Loucy (cell line): Measurements from ENCODE around the gene NDRG3.

Source experiments
- CTCF ChIP-seq: fragments of 200-600 bp; sonication (generic); conservative IDR thresholded peaks from 2 replicates; pipeline ENCODE4 v1.5.1; 2014; ENCODE audit warnings: mild to moderate bottlenecking, antibody characterized with exemption, low read length
- EZH2phosphoT487 ChIP-seq: fragments of 200-600 bp; IDR thresholded peaks from 2 replicates; pipeline ENCODE4 v1.6.1; 2018; ENCODE audit warnings: antibody characterized with exemption, mild to moderate bottlenecking, moderate library complexity, borderline replicate concordance

DNA sequence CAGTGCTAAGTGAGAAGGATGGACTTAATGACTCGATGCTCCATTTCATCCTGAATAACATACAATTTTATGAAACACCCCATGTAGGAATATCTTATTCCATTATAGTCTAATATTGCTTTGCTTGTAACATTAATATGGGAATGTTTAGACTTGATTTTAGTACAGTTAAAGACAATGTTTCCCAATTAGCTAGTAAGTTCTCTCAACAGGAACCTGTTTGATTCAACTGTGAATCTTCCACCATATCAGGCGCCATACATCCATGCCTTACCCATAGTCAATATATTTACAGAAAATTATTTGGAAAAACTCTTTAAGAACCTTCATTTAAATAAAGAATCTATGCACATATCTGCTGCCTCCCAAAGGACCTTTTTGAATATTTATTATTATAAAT is 3.3 kb downstream of the NDRG3 start:
- TF ChIP-seq CTCF = no peak
- no peak for TF ChIP-seq EZH2phosphoT487
